Cardiac fibroblast (primary cell): ENCODE data around the gene TSPEAR.

ENCODE experiments used
- DNase-seq, 2 donors: peaks; one replicate each; pipeline versions ENCODE4 v3.0.0 to v3.0.0-alpha.2; 2010; ENCODE audit warnings: low read depth in 2 of 2
- H3K4me3 ChIP-seq, 2 donors: replicated peaks in 1 of 2; 1 replicate in 1 of 2; 2 replicates in 1 of 2; pipeline ENCODE4 v1.5.1; 2011; ENCODE audit warnings: low read depth in 2 of 2, low read length in 2 of 2, mild to moderate bottlenecking in 2 of 2, moderate library complexity in 1 of 2
- TF ChIP-seq, protein P1 (sequence below): IDR thresholded peaks from one replicate; pipeline ENCODE4 v1.5.1; 2011; ENCODE audit warnings: low read depth, mild to moderate bottlenecking, low read length, inconsistent platforms

TSPEAR gene

DNA sequence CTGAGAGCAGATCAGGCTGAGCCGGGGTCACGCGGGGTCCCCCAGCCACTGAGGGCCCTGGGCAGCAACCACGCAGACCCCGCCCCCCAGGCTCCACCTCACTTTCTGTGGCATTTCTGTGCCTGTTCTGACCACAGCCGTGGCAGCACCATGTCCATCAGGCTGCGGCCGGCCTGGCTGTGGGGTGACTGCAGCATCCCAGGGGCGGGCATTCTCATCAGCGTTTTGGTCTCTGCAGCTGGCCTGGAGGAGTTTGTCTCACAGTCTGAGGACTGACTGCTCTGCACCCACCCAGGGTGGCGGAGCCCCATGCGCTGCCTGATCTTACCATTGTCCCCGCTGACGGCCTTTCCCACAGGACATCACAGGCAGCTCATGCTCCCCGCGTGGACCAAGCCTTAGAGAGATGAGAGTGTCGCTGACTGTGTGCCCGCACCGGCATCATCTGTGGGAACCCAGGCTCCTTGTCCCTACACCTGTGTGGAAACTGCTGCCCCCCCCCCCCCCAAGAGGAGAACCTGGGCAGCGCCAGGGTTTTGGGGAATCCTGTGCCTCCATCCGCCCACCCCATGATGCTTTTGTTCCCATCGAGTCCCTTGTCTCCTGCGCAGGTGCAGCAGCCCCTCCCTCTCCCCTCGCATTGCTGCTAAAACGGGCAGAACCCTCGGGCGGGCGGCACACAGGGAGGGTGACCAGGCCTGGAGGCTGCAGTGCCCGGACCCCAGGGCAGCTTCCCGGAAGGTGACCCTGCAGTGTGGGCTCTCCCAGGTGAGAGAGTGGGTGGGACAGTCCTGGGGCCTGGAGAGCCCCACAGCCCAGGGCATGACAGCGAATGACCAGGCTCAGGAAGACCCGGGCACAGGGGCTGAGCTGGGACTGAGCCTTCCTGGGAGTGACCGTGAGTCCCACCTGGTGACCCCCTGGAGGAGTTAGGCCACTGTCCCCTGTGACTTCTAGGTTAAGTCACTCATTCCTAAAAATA is 173.2 kb downstream of the TSPEAR start:
- no peak overlapping the region for H3K4me3 ChIP-seq
- DNase-seq: no peak
- TF ChIP-seq, protein P1, sequence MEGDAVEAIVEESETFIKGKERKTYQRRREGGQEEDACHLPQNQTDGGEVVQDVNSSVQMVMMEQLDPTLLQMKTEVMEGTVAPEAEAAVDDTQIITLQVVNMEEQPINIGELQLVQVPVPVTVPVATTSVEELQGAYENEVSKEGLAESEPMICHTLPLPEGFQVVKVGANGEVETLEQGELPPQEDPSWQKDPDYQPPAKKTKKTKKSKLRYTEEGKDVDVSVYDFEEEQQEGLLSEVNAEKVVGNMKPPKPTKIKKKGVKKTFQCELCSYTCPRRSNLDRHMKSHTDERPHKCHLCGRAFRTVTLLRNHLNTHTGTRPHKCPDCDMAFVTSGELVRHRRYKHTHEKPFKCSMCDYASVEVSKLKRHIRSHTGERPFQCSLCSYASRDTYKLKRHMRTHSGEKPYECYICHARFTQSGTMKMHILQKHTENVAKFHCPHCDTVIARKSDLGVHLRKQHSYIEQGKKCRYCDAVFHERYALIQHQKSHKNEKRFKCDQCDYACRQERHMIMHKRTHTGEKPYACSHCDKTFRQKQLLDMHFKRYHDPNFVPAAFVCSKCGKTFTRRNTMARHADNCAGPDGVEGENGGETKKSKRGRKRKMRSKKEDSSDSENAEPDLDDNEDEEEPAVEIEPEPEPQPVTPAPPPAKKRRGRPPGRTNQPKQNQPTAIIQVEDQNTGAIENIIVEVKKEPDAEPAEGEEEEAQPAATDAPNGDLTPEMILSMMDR: no peak

DNA sequence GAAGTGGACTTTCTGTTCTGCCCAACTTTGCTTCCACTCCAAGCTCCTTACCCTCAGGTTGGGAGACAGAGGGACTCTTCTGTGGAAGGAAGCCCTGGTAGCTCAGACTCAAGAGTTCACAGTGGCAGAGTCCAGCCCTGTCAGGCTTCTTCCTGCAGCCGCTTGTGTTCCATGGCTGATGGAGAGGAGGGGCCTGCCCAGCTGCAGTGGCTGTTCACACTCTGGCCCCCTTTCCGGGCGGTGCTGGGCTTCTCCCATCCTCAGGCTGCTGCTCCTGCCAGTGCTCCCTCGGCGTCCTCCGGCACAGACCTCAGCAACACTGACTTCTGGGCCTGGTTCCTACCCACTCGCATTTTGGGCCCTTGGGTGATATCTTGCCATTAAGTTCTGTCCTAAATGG is 175.4 kb downstream of the TSPEAR start:
- TF ChIP-seq, protein P1: no peak
- no peak for DNase-seq

DNA sequence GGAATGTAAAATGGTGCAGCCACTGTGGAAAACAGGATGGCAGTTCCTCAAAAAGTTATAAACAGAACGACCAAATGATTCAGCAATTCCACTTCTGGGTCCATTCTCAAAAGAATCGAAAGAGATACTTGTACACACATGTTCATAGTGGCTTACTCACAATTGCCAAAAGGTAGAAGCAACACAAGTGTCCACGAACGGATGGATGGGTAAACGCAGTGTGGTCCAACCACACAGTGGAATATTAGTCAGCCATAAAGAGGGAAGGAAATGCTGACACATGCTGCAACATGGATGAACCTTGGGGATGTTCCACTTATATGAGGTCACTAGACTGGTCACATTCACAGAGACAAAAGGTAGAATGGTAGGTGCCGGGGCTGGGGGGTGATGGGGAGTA is 176.7 kb downstream of the TSPEAR start:
- DNase-seq: no peak
- TF ChIP-seq, protein P1: no peak
- no peak overlapping the region for H3K4me3 ChIP-seq

More for the DNA sequence above, 175.4 kb downstream of the TSPEAR start:
- no peak overlapping the region for H3K4me3 ChIP-seq

DNA sequence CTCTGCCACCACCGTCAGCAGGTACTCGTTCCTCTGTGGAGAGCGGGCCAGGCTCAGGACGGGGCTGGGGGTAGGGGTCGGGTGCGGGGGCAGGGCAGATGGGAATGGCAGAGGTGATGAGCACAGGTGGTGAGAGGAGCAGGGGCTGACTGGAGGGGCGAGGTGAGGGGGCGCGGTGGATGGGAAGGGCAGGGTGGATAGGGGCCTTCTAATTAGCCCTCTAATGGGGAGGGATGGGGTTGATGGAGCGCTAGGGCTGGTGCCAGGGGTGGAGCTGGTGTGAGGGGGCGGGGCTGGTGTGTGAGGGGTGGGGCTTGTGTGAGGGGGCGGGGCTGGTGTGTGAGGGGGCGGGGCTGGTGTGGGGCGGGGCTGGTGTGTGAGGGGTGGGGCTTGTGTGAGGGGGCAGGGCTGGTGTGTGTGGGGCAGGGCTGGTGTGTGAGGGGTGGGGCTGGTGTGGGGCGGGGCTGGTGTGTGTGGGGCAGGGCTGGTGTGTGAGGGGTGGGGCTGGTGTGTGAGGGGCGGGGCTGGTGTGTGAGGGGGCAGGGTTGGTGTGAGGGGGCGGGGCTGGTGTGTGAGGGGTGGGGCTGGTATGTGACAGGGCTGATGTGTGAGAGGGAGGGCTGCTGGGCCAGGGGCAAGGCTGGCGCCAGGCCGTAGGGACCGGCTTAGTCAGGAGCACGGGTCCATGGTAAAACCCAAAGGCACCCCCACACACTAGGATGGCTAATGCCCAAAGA is 177.3 kb downstream of the TSPEAR start:
- DNase-seq: no peak
- TF ChIP-seq, protein P1: no peak
- H3K4me3 ChIP-seq: no peak overlapping the region

DNA sequence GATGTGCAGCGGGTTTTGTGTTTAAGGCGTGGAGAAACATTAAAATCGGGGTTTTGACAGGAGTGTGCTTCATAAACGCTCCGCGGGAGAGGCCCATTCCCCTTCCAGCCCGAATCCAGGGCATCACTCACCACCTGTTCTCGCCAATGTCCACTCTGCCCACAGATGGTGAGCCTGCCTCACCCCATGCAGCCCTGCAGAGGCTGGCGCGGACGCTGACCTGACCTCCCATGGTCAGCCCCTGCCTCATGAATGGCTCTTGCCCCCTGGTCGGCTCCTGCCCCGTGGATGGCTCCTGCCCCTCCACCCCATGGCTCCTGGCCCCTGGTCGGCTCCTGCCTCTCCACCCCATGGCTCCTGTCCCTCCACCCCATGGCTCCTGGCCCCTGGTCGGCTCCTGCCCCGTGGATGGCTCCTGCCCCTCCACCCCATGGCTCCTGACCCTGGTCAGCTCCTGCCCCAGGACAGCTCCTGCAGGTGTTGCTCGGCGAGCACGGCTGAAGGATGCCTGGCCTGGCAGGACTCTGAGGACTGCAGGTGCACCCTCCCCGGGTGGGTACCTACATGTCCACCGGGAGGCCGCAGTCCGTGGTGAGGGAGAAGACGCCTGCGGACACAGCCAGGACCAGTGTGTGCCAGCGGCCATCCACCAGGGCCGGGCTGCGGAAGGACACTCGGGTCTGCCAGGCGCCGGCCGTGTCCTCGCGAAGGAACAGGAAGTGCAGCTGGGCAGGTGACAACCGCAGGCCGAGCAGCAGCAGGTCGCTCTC is 178.1 kb downstream of the TSPEAR start:
- TF ChIP-seq, protein P1: no peak
- DNase-seq: no peak
- H3K4me3 ChIP-seq: no peak overlapping the region

DNA sequence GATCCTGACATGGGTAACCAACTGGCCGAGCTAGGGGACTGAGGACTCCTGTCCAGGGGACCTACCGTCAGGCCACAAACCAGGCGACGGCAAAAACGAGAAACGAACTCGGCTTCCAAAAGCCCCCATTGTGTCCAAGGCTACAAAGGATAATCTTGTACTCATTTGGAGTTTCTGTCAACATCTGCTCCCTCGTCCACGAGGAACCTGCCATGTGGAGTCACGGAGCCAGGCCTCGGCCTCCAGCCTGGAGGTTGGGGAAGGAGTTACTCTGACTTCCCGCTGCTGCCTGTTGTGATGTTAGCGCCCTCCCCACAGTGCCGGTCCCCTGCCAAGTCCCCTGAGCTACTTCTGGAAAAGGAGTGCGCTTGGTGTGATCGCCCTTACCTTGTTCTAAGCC is 178.7 kb downstream of the TSPEAR start:
- H3K4me3 ChIP-seq: no peak overlapping the region
- TF ChIP-seq, protein P1: no peak
- DNase-seq: no peak
